ENCODE data around the gene ABHD18.
"Not testable (repeated sequence)": the region's sequence is repeated elsewhere in the genome, so short reads cannot be mapped to it uniquely, and the experiment has no call there.

ABHD18 gene

GRCh38 chr4:127988638-127989037 is 23.4 kb downstream of the ABHD18 start:
- in situ Hi-C loops (cut with MboI; ENCODE audit: low sequenced_read_pairs): no loop called here

DNA sequence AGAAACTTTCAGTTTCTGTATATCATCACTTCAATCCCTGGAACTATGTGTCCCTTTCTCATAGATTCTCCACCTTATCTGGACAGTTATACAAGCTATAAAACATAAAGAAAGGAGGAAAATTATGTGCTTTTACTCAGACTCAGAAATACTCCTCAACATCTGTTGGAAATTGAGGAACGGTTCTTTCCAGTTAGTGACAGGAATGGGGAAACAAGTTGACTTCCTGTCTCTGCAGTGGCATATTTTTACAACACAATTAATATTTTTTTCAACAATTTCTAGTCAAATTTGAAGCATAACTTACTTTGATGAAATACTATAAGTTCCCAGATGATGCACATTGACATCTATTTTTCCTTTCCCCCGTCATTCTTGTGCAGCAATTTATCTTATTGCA is 27.9 kb downstream of the ABHD18 start:
- in situ Hi-C loops (cut with MboI; ENCODE audit: low sequenced_read_pairs): no loop called here

GRCh38 chr4:127995776-127996175 is 30.6 kb downstream of the ABHD18 start:
- in situ Hi-C loops (cut with MboI; ENCODE audit: low sequenced_read_pairs): no loop called here

DNA sequence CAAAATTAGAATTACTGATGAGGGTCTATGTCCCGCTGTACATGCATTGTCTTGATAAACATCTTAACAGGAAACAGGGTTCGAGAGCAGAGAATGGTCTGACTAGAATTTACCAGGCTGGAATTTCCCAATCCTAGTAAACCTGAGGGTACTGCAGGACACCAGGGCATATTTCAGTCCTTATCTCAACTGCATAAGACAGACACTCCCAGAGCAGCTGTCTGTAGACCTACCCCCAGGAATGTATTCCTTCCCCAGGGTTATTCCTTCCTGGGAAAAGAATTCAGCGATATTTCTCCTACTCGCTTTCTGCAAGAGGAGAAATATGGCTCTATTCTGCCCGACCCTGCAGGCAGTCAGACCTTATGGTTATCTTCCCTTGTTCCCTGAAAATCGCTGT is 31.3 kb downstream of the ABHD18 start:
- in situ Hi-C loops (cut with MboI; ENCODE audit: low sequenced_read_pairs): not testable (repeated sequence)

- in situ Hi-C loops (cut with MboI; ENCODE audit: low sequenced_read_pairs): no loop called here
Observed at GRCh38 chr4:127997534-127998388, 32.6 kb downstream of the ABHD18 start.

- in situ Hi-C loops (cut with MboI; ENCODE audit: low sequenced_read_pairs): no loop called here
Observed at GRCh38 chr4:128006592-128006991, 41.4 kb downstream of the ABHD18 start.

GRCh38 chr4:128009428-128009827 is 44.2 kb downstream of the ABHD18 start:
- in situ Hi-C loops (cut with MboI; ENCODE audit: low sequenced_read_pairs): no loop called here

GRCh38 chr4:128025319-128025718 is 60.1 kb downstream of the ABHD18 start:
- in situ Hi-C loops (cut with MboI; ENCODE audit: low sequenced_read_pairs): no loop called here

DNA sequence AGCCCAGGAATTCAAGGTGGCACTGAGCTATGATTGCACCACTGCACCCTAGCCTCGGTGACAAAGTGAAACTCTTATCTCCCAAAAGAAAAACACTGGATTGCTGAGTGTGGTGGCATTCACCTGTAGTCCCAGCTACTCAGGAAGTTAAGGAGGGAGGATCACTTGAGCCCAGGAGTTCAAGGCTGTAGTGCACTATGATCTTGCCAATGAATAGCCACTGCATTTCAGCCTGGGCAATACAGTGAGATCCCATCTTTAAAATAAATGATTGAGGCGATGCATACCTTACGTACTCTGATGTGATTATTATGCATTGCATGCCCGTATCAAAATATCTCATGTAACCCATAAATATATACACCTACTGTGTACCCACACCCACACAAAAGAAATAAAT is 64.7 kb downstream of the ABHD18 start:
- in situ Hi-C loops (cut with MboI; ENCODE audit: low sequenced_read_pairs): no loop called here

DNA sequence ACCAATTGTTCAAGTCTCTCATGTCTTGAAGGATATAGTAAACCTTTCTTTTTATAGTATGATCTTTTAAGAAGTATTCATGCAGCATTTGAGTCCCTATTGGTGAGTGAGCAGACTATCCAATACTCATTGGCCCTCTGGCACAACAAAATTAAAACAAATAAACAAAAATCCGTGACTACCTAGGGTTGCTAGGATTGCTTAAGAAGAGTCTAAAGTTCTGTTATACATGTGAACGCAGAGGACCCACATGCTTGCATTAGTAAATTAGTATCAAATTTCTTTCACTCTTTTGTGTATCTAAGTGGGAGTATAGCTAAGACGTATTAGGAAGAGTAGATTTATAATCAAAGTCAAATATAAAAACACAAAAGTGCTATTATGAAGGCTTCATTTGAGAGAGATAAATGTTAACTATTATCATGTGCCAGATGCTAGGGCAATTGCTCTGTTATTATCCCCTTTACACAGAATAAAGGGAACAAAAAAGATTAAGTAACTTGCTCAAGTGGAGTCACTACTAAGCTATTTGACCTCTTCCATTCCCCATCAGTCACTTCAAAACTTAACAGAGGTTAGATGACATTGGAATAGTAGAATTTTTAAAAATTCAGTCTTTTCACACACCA is 66.7 kb downstream of the ABHD18 start:
- in situ Hi-C loops (cut with MboI; ENCODE audit: low sequenced_read_pairs): no loop called here

- in situ Hi-C loops (cut with MboI; ENCODE audit: low sequenced_read_pairs): no loop called here
Observed at GRCh38 chr4:128039568-128039967, 74.4 kb downstream of the ABHD18 start.

DNA sequence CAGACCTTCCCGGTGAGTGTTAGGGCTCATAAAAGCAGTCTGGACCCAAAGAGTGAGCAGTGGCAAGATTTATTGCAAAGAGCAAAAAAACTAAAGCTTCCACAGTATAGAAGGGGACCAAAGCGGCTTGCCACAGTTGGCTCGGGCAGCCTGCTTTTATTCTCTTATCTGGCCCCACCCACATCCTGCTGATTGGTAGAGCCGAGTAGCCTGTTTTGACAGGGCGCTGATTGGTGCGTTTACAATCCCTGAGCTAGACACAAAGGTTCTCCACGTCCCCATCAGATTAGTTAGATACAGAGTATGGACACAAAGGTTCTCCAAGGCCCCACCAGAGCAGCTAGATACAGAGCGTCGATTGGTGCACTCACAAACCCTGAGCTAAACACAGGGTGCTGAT is 81.8 kb downstream of the ABHD18 start:
- in situ Hi-C loops (cut with MboI; ENCODE audit: low sequenced_read_pairs): not testable (repeated sequence)

DNA sequence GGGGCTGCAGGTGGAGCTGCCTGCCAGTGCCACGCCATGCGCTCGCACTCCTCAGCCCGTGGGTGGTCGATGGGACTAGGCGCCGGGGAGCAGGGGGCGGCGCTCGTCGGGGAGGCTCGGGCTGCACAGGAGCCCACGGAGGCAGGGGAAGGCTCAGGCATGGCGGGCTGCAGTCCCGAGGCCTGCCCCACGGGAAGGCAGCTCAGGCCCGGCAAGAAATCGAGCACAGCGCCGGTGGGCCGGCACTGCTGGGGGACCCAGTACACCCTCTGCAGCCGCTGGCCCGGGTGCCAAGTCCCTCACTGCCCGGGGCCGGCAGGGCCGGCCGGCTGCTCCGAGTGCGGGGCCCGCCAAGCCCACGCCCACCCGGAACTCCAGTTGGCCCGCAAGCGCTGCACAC is 82.3 kb downstream of the ABHD18 start:
- in situ Hi-C loops (cut with MboI; ENCODE audit: low sequenced_read_pairs): not testable (repeated sequence)

DNA sequence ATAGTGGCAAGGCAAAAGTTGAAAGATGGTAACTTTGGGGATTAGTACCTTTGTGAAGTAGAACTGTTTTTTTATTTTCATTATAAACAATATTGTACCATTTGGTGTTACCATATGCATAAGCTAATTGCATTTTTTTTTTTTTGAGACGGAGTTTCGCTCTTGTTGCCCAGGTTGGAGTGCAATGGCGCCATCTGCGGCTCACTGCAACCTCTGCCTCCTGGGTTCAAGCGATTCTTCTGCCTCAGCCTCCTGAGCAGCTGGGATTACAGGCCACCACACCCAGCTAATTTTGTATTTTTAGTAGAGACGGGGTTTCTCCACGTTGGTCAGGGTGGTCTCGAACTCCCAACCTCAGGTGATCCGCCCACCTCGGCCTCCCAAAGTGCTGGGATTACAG is 86.0 kb downstream of the ABHD18 start:
- in situ Hi-C loops (cut with MboI; ENCODE audit: low sequenced_read_pairs): not testable (repeated sequence)

DNA sequence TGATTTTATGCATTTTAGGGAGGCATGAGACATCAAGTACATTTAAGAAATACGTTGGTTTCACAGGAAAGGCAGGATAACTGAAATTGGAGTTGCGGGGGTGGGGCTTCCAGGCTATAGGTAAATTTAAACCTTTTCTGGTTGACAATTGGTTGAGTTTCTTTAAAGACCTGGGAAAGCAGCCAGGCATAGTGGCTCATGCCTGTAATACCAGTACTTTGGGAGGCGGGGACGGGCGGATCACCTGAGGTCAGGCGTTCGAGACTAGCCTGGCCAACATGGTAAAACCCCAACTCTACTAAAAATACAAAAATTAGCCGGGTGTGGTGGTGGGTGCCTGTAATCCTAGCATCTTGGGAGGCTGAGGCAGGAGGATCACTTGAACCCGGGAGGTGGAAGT is 89.7 kb downstream of the ABHD18 start:
- in situ Hi-C loops (cut with MboI; ENCODE audit: low sequenced_read_pairs): not testable (repeated sequence)

DNA sequence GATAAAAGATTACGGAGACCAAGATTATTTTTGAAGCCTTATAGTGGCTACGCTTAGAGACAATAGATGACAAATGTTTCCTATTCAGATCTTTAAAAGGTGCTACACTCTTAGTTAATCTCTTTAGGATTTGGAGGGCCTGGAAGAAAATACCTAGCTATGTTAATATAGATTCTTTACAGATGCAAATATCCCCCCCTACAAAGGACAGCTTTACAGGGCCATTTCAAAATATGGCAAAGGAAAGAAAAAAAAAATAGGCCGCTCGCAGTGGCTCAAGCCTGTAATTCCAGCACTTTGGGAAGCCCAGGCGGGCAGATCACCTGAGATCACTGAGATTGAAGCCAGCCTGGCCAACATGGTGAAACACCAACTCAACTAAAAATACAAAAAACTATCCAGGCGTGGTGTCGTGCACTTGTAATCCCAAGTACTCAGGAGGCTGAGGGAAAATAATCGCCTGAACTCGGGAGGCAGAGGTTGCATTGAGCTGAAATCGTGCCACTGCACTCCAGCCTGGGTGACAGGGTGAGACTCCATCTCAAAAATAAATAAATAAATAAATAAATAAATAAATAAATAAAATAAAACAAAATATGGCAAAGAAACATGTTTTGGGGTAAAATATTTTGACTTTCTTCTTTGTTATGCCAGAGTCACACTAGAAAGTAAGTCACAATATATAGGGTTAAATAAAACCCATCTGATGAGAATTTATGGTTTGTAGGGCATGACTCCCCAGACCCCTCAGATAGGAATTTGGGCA is 90.4 kb downstream of the ABHD18 start:
- in situ Hi-C loops (cut with MboI; ENCODE audit: low sequenced_read_pairs): not testable (repeated sequence)

DNA sequence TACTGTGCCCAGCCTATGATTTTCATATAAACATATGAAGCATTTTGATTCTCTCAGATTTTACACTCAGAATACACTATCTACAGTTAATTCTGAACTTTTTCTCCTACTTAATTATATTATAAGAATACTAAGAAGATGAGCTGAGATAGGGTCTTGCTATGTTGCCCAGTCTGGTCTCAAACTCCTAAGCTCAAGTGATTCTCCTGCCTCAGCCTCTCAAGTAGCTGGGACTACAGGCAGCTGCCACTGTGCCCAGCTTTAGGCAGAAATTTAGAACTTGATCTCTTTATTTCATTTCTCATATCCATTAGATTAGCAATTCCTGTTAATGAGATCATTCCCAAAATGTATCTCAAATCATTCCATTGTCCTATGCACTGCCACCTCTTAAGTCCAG is 91.2 kb downstream of the ABHD18 start:
- in situ Hi-C loops (cut with MboI; ENCODE audit: low sequenced_read_pairs): no loop called here

DNA sequence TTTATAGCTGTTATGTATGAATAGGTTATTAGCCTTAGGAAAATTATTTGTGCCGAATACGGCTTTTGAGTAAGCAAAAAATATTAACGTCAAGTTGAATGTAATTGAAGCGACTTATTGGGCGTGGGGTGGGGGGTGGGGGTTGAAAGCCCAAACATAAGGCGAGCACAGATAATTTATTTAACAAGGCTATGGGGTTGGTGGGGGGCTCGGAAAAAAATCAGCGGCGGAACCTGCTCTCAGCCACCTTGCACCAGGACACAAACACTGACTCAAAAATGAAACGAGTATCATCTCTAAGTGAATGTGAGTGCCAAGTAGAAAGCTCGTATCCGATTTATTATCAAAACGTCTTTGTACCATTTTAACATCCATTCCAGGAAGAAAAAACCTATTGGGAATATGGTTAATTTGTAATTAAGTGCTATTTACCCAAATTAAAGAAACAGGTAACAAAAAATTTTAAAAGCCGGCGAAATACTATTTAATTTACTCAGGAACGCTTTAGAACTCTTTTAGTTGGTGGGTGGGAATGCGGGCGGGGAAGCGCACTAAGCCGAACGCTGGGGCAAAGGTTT is 95.0 kb downstream of the ABHD18 start:
- in situ Hi-C loops (cut with MboI; ENCODE audit: low sequenced_read_pairs): no loop called here

GRCh38 chr4:128060699-128061565 is 95.7 kb downstream of the ABHD18 start, which contains the start of gene LARP1B:
TSS of gene LARP1B (plus strand) at chr4:128061312. CDS start at chr4:128074952, 13,640 bp downstream.
- in situ Hi-C loops (cut with MboI; ENCODE audit: low sequenced_read_pairs): no loop called here
